HepG2 (cell line): Measurements from ENCODE around the gene LSM14B. TPM values are rescaled to one million over a fixed set of nuclear protein-coding genes. Genes with fewer than 3 reads are reported as not detected.

Experiments used
- CENPT ChIP-seq: sonication (generic); formaldehyde crosslinking; IDR thresholded peaks from 2 replicates; pipeline ENCODE4 v1.8.0; 2022; ENCODE audit warnings: low read depth, mild to moderate bottlenecking, moderate library complexity, missing genetic modification reagents
- JUND ChIP-seq: sonication (generic); formaldehyde crosslinking; IDR thresholded peaks from 2 replicates; pipeline ENCODE4 v1.8.0; 2022; ENCODE audit warnings: mild to moderate bottlenecking, missing genetic modification reagents
- PAWR ChIP-seq: sonication (generic); formaldehyde crosslinking; IDR thresholded peaks from 2 replicates; pipeline ENCODE4 v1.4.0; 2020; ENCODE audit warnings: missing genetic modification reagents, mild to moderate bottlenecking, borderline replicate concordance
- SP140L ChIP-seq: sonication (generic); formaldehyde crosslinking; IDR thresholded peaks from 2 replicates; pipeline ENCODE4 v1.4.0; 2020; ENCODE audit warnings: missing genetic modification reagents, borderline replicate concordance
- TARDBP ChIP-seq: sonication (generic); formaldehyde crosslinking; IDR thresholded peaks from 2 replicates; pipeline ENCODE4 v1.8.0; 2022; ENCODE audit warnings: mild to moderate bottlenecking, missing genetic modification reagents
- ZBTB21 ChIP-seq: sonication (generic); formaldehyde crosslinking; IDR thresholded peaks from 2 replicates; pipeline ENCODE4 v1.4.0; 2020; ENCODE audit warnings: missing genetic modification reagents
- ZBTB39 ChIP-seq: sonication (generic); formaldehyde crosslinking; IDR thresholded peaks from 2 replicates; pipeline ENCODE4 v1.5.0; 2020; ENCODE audit warnings: missing genetic modification reagents
- polyA plus RNA-seq, 8 experiments: library from polyadenylated mRNA; depleted of rRNA in 3 of 8; stranded (reverse) in 7 of 8; unstranded in 1 of 8; fragments of >200 nt; fragmentation: Illumina TruSeq in 4 of 8; extraction: Trizol in 4 of 8; gene quantifications; 2 replicates each; pipeline versions ENCODE4 v1.2.1 to v1.2.3, GENCODE V29; 2011 to 2016; ENCODE audit warnings: low read depth in 4 of 8, missing spikeins in 1 of 8, mixed read lengths in 1 of 8; ENCODE audit not compliant: insufficient read depth in 1 of 8
- total RNA-seq, 5 experiments: library from RNA; depleted of rRNA; stranded (reverse); fragments of >200 nt; fragmentation: Illumina TruSeq; extraction: Trizol; gene quantifications; 2 replicates each; pipeline ENCODE4 v1.2.3, GENCODE V29; 2016; ENCODE audit warnings: low read depth in 1 of 5
- TF ChIP-seq, protein P1 (sequence below): sonication (generic); formaldehyde crosslinking; IDR thresholded peaks from one replicate; pipeline ENCODE4 v1.5.1; 2020; ENCODE audit warnings: mild to moderate bottlenecking, missing genetic modification reagents; ENCODE audit errors: not compliant biosample characterization
- TF ChIP-seq, protein P2 (sequence below): sonication (generic); formaldehyde crosslinking; IDR thresholded peaks from 2 replicates; pipeline ENCODE4 v1.5.1; 2020; ENCODE audit warnings: mild to moderate bottlenecking, missing genetic modification reagents, moderate library complexity
- TF ChIP-seq, protein P3 (sequence below): sonication (generic); formaldehyde crosslinking; IDR thresholded peaks from 2 replicates; pipeline ENCODE4 v1.9.0; 2022; ENCODE audit warnings: low read depth, missing genetic modification reagents

The LSM14B gene
- total and polyA plus RNA-seq, 2 of the 13 experiments (the other 11 are each of a cell fraction or from before 2014, with no cell fraction given) = 43.3 to 79.2 TPM

DNA sequence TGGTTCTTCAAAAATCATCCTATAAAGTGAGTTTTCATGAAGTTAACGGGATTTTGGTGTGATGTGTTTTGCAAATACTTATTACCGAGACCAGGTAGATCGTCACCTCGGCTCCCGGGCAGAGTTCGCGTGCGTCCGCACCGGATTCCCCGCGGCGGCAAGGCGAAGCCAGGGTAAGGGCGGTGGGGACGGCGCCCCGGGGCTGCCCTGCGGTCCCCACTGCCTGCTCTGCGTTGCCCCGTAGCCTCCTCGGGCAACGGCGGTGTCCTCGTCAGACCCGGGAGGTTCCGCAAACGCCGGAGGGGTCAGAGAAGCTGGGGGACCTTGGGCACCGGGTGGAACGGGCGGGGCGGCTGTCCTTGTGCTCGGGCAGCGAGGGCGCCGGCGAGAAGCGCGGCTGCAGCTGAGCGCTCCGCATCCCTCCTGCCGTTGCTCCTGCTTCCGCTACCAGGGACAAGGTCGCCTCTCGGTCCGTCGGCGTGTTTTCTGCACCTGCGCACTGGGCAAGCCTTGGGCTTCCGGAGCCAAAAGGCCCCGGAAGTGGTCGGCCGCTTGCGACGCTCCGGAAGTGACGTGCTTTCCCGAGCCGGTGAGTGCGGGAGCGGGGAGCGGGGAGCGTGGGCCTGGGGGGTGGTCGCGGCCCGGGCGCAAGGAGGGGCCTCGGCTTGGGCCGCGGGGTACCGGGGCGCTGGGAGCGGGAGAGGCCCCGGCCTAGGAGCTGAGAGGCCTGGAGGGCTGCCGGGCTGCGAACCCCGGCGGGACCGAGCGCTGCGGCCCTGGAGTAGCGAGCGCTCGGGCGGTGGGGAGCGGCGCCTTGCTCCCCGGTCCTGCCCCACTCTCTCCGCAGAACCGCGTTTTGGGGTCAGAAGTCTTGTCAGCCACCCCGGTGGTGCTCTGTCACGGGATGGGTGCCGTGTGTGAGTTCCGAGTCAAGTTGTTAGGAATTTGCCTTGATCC is 60.5 kb downstream of the LSM14B start, which contains the start of gene MTG2 (continued):
- TF ChIP-seq, protein P1, sequence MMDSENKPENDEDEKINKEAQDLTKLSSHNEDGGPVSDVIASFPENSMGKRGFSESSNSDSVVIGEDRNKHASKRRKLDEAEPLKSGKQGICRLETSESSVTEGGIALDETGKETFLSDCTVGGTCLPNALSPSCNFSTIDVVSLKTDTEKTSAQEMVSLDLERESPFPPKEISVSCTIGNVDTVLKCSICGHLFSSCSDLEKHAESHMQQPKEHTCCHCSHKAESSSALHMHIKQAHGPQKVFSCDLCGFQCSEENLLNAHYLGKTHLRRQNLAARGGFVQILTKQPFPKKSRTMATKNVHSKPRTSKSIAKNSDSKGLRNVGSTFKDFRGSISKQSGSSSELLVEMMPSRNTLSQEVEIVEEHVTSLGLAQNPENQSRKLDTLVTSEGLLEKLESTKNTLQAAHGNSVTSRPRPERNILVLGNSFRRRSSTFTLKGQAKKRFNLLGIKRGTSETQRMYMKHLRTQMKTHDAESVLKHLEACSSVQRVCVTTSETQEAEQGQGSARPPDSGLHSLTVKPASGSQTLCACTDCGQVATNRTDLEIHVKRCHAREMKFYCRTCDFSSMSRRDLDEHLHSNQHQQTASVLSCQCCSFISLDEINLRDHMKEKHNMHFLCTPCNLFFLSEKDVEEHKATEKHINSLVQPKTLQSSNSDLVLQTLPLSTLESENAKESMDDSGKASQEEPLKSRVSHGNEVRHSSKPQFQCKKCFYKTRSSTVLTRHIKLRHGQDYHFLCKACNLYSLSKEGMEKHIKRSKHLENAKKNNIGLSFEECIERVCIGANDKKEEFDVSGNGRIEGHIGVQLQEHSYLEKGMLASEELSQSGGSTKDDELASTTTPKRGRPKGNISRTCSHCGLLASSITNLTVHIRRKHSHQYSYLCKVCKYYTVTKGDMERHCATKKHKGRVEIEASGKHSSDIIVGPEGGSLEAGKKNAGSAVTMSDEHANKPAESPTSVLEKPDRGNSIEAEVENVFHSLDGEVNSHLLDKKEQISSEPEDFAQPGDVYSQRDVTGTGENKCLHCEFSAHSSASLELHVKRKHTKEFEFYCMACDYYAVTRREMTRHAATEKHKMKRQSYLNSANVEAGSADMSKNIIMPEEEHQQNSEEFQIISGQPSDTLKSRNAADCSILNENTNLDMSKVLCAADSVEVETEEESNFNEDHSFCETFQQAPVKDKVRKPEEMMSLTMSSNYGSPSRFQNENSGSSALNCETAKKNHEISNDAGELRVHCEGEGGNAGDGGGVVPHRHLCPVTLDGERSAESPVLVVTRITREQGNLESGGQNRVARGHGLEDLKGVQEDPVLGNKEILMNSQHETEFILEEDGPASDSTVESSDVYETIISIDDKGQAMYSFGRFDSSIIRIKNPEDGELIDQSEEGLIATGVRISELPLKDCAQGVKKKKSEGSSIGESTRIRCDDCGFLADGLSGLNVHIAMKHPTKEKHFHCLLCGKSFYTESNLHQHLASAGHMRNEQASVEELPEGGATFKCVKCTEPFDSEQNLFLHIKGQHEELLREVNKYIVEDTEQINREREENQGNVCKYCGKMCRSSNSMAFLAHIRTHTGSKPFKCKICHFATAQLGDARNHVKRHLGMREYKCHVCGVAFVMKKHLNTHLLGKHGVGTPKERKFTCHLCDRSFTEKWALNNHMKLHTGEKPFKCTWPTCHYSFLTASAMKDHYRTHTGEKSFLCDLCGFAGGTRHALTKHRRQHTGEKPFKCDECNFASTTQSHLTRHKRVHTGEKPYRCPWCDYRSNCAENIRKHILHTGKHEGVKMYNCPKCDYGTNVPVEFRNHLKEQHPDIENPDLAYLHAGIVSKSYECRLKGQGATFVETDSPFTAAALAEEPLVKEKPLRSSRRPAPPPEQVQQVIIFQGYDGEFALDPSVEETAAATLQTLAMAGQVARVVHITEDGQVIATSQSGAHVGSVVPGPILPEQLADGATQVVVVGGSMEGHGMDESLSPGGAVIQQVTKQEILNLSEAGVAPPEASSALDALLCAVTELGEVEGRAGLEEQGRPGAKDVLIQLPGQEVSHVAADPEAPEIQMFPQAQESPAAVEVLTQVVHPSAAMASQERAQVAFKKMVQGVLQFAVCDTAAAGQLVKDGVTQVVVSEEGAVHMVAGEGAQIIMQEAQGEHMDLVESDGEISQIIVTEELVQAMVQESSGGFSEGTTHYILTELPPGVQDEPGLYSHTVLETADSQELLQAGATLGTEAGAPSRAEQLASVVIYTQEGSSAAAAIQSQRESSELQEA = peak; percentile 99
- TF ChIP-seq CENPT (CRISPR knock-in tag) (peak; percentile 94), PAWR (CRISPR knock-in tag) (no peak; the same call in 1 of the 2 replicates), ZBTB21 (CRISPR knock-in tag) (peak; percentile 22; the same call in 1 of the 2 replicates), JUND (peak; percentile 86), TARDBP (CRISPR knock-in tag) (peak; percentile 98), SP140L (CRISPR knock-in tag) (peak; percentile 79; the same call in 1 of the 2 replicates), ZBTB39 (peak; percentile 86; the same call in 1 of the 2 replicates)
- TF ChIP-seq, protein P2, sequence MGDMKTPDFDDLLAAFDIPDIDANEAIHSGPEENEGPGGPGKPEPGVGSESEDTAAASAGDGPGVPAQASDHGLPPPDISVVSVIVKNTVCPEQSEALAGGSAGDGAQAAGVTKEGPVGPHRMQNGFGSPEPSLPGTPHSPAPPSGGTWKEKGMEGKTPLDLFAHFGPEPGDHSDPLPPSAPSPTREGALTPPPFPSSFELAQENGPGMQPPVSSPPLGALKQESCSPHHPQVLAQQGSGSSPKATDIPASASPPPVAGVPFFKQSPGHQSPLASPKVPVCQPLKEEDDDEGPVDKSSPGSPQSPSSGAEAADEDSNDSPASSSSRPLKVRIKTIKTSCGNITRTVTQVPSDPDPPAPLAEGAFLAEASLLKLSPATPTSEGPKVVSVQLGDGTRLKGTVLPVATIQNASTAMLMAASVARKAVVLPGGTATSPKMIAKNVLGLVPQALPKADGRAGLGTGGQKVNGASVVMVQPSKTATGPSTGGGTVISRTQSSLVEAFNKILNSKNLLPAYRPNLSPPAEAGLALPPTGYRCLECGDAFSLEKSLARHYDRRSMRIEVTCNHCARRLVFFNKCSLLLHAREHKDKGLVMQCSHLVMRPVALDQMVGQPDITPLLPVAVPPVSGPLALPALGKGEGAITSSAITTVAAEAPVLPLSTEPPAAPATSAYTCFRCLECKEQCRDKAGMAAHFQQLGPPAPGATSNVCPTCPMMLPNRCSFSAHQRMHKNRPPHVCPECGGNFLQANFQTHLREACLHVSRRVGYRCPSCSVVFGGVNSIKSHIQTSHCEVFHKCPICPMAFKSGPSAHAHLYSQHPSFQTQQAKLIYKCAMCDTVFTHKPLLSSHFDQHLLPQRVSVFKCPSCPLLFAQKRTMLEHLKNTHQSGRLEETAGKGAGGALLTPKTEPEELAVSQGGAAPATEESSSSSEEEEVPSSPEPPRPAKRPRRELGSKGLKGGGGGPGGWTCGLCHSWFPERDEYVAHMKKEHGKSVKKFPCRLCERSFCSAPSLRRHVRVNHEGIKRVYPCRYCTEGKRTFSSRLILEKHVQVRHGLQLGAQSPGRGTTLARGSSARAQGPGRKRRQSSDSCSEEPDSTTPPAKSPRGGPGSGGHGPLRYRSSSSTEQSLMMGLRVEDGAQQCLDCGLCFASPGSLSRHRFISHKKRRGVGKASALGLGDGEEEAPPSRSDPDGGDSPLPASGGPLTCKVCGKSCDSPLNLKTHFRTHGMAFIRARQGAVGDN = peak; percentile 99
- TF ChIP-seq, protein P3, sequence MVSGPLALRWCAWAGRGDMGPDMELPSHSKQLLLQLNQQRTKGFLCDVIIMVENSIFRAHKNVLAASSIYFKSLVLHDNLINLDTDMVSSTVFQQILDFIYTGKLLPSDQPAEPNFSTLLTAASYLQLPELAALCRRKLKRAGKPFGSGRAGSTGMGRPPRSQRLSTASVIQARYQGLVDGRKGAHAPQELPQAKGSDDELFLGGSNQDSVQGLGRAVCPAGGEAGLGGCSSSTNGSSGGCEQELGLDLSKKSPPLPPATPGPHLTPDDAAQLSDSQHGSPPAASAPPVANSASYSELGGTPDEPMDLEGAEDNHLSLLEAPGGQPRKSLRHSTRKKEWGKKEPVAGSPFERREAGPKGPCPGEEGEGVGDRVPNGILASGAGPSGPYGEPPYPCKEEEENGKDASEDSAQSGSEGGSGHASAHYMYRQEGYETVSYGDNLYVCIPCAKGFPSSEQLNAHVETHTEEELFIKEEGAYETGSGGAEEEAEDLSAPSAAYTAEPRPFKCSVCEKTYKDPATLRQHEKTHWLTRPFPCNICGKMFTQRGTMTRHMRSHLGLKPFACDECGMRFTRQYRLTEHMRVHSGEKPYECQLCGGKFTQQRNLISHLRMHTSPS = 0 out of 2 replicates have a peak, but pooled peaks have one; percentile 82
